Stimulated activated CD4-positive, alpha-beta T cell treated with anti-CD3 and anti-CD28 coated beads, Interleukin-2, amount 100 ng/mL, for 48 hours (primary cell): Measurements from ENCODE around the gene TTC7B.

ENCODE experiments used
- DNase-seq, 2 donors: peaks; one replicate each; pipeline ENCODE4 v3.0.0-alpha.2; 2020

The TTC7B gene

DNA sequence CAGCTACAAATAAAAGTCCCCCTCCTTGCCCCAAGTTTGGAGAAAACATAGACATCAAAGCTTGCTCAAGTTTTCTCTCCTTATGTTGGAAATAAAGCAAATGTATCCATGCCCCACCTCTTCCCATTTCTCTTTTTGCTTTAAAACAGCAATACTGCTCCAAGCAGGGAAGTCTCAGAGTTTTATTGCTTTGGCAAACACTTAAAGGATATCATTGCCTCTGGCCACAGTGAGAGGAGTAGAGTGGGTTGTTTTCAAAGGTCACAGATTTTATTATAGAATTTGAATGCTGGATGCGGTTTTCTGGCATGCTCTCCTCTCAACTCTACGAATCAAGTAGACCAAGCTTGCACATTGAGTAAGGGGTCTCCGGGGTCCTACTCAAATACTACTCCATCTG is 149.7 kb downstream of the TTC7B start:
- no peak for DNase-seq

DNA sequence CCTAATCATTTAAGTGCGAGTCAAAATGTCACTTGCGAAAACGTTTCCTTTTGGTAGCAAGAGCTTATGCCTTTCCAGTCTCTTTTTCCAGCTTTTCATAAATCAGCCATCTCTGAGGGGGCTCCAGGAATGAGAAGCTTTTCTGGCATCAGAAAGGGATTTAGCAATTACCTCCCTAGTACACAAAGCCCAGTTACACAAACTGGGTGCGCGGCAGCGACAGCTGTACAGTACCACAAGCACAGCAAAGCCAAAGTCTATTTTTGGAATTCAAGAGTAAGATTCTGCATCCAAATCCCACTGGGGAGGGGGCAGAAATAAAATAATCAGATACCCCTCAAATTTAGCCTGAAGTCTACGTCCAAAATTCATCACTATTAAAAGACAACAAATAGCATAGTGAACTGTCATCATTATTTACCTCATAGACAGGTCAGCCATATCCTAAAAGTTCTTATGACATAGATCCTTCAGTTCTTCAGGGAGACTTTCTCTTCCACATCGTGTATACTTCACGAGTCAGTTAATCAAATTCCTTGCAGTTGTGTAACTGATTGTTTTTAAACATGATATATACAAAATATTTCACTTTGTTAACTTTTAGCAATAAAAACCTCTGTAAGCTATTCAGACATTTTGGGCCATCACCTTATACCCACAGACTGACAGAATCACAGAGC is 150.8 kb downstream of the TTC7B start:
- no peak for DNase-seq

DNA sequence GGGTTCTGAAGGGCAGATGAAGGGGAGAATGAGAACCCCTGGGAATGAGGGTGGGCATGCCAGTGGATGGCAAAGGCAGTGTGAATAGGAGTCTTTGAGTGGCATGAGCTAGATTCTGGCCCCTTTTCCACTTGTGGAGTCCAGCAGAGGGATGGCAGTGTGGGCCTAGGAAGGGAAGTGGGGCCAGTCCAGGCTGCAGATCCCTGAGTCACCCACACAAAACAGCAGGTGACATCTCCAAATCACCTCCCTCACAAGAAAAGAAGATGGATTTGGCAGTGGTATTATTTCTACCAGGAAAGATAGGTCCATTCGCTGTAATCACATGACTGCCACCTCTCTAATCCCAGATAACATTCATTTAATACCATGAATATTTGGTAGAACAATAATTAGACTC is 151.3 kb downstream of the TTC7B start:
- no peak for DNase-seq

DNA sequence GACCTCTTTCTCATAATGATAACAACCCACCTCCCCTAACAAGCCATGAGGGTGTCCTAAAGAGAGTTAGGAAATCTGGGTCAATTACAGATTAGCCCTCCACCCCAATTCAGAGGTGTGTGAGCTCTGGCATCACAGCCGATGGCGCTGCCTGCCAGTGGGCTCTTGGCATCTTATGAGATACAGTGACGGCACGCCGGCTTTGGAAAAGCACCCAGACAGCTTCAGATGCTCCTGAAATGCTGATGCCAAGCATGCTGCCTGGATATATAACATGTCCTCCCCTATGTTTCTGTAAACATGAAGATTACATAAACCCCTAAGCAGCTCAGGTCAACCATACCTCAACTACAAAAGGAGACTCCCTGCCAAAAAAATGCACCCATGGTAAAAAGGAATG is 152.6 kb downstream of the TTC7B start:
- DNase-seq = no peak

DNA sequence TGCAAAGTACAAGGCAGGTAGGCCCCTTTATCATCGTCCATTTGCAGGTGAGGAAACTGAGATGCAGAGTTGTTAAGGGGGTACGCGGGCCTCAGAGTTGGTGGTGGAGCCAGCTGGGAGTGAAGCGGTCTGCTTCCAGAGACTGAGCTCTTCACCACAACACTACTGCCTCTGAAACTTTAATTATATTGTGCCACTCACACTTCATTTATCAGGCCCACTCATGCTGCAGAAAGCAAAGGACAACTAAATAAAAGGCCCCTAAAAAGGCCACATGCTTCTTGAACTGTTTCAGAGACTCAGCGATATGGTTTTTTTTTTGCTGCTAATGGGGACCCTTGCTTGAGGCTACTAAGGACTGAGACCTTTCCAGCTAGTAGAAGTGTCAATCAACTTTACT is 153.1 kb downstream of the TTC7B start:
- no peak for DNase-seq

DNA sequence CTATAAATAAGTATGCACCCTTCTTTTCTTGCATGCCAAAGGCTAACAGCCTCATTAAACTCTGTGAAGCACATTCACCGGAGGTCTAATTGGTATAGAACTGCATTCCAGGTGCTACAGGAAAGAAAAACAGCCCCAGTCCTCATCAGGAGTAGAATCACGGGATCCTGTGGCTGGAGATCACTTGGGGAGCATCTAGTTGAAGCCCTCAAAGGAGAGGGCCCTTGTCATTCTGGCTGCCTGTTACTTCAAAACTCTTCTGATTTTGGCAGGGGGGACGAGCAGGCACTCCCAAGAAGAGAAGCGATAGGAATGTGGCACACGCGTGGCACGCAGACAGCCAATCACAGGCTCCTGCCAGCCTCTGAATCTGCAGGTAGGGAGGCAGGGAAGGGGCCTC is 154.4 kb downstream of the TTC7B start:
- no peak for DNase-seq

DNA sequence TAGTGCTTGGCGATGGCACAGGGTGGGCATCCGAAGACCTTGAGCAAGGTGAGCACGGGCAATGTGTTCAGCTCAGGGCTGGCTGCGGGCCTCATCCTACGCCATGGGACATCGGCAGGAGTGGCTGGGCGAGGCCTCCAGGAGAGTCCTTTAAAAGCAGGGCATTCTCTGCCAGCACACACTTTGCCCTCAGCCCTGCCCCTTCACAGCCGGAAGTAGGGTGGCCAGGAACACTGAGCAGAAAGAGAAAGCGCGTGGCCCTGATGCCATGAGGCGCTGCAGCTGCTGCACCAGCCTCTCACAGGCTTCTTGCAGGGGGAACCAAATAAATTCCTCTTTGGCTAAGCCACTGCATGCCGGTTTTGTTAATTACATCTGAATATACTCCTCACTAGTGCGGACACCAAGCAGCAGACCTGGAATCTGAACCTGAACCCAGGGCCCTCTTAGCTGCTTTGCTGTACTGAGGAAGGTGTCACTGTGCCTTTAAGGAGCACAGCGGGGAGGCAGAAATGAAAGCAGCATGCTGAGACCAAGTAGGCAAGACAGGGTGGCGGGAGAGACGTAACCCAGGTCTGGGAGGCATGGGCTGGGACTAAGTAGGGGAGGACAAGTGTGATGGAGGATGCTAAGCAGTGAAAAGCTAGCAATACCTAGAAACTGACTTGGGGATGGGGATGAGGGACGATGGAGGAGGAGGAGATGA is 155.2 kb downstream of the TTC7B start:
- no peak for DNase-seq

DNA sequence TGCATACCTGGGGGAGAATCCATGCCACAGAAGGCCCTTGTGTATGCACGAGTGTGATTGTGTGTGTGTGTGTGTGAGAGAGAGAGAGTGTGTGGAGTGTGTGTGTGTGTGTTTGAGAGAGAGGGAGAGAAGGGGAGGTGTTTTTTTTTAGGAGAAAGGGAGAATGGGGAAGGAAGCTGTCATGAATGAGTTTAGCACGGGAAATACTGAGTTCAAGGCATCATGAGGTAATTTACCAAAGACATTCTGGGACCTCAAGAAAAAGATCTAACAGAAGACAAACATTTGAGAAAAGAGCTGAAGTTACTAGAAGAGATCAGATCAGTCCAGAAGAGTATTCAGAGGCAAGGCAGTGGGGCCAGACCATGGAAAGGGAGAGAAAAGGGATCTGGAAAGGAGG is 157.1 kb downstream of the TTC7B start:
- DNase-seq = no peak

DNA sequence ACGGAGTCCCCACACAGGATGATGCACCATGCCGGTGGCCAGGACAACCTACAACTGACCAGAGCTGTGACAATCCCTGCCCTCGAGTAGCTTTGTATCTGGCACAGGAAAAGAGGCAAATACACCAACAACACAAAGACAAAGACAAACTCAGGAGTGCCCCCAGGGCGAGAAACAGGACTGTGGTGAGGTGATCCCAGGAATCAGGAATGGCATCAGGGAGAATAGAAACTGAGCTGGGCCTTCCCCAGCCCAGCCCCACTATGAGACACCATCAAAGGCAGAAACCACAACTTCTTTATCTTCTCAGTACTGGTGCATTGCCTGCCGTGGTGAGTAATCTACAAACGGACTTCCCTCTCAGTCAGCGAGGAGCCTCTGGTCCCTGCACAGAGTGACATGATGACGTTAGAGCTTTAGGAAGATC is 157.7 kb downstream of the TTC7B start:
- DNase-seq = peak in 1 of 2 donors; percentile 5

DNA sequence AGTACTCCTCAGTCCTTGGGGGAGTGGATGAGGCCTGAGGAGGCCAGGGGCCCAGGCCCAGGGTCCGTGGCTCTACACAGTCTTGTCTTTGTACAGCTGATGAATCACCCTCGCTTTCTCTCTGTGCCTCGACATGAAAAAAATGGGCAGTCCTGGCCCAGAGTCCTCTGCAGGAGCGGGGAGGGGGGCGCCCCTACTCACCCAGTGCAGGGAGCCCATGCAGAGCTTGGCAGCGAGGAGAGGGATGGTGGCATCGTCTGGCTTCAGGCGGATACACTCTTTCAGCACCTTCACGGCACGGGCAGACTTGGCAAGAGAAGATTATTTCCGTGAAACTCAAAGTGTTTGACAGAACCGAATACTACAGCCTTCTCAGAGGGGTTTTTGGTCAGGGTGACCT is 159.3 kb downstream of the TTC7B start:
- no peak for DNase-seq

DNA sequence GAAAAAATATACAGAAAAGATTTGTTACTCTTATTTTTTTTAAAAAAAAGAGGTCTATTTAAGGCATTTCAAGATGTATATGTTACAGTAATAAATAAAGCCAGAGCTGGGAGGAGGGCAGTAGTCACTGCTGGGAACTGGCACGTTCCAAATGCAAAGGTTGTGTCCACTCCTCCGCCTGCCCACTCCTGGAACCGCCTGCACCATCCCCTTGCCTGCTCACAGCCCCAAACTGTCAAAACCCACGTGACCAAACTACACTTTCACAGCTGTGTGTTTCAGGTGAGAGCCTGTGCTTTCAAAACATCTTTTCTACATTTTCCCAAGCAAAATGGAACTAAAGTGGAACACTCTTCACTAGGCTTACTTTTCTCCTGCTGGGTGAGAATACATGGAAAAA is 160.4 kb downstream of the TTC7B start:
- DNase-seq = no peak

DNA sequence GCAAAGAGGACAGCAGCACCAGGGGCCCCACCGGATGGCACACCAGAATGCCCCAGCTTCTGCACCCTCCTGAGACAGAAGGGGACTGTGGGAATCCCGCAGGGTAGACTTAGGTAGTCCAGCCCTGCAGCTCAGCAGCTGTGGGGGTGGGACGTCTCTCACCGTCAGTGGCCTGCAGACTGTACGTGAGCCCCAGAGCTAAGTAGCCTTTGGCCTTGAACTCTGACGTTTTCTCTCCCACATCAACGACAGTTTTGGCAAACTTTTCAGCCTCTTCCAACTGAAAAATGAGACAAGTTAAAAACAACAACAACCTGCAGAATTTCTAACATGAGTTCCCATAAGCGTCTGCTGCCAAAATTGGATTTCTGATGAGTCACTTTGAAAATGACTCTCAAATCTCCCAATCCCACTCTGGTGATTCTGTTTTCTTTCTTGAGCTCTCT is 161.4 kb downstream of the TTC7B start:
- no peak for DNase-seq

DNA sequence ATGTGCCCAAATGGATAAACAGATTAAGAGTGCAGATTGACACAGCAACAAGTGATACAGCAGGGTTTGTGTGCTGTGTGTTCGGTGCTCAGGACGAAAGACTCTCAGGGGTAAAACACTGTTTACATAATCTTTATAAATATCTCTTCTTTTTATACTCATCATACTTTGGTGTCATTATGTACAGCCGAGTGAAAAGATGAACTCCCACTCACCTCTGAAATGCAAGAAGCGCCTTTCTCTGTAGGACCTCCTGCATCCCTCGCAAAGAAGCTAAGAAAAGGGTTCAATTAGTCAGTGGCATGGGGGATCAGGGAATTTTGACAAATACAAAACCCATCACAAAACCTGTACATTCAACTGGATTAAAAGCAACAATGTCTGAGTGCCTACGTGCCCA is 163.6 kb downstream of the TTC7B start:
- DNase-seq = no peak

DNA sequence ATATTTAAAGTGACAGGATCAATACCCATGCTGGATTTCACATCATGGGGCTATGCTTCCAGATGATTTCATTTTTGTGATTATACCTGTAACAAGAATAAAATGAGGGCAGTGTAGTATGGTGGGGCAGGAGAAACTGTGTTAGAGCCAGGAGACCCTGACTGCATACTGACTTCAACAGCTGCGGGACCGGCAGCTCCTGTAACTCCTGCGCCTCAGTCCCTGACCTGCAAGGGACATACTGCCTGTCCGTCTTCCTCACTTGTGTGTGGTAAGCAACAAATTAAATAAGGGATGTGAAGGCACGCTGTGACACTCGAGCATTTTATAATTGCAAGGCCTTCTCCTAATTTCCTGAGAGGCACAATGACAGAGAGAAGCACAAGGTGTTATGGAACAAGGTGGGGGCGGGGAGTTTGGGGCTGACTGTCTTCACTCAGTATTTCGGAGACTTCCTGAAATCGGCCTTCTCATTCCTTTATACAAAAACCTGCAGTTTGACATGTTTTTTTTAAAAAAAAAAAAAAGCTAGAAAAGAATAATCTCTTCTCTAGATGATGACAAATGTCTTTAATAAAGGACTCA is 164.2 kb downstream of the TTC7B start:
- DNase-seq = no peak

DNA sequence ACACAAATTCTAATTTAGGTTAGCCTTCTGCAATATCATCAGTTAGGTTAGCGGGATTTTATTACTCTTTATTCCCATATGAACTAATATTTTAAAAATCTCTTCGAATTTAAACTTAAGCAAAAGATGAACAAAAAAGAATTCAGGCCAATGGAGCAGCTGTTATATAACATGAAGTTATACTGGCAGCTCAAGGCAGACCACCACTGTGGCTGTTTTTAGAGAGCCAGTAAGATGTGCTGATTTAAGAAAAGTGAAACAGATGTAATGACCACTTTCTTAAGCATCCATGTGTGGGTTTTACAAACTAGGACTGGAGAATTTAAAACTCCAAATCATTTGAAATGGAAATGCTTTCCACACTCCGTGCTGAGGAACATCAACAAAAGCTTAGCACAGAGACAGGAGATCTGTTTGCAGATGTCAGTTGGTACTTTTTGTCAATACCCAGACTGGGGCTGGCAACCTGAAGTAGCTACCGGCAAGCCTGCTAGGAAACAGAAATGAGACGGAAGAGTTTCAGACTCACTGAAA is 164.9 kb downstream of the TTC7B start:
- DNase-seq = no peak

DNA sequence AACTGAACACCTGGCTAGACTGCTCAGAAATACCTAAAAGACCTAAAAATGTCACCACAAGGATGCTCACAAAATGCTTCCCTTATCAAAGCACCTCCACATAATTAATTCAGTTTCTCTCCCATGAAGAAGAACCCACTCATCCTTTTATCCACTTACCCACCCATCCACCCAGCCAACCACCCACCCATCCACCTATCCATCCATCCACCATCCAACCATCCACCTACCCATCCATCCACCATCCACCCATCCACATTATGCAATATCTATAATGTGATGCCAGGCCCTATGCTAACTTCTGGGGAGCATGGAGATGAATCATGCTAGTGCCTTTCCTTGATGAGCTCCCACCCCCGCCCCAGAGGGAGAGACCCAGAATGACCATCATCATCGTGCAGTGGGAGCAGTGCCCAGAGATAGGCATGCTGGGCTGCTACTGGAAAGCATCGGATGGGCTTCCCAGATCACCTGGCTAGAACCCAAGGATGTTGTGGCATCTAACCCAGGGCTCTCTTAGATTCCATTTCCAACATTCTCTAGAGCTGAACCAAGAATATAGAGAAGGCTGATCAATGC is 166.6 kb downstream of the TTC7B start:
- DNase-seq = no peak

DNA sequence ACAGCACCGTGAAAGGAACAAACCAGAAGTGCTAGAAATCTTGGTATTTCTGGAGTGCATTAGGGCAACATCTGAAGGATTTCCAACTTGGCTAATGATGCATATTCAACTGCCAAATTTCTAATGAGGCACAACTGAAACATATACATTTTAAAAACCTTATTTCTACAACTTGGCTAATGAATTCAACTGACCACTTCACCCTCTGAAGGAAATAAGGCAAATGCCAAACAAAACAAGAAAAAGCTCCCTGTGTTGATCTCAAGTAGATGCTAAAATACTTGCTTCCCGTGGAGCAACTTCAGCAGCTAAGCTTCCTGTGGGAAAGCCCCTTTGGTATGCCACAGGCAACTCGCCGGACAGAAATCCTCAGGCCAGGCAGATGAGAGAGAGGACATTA is 167.1 kb downstream of the TTC7B start:
- no peak for DNase-seq

DNA sequence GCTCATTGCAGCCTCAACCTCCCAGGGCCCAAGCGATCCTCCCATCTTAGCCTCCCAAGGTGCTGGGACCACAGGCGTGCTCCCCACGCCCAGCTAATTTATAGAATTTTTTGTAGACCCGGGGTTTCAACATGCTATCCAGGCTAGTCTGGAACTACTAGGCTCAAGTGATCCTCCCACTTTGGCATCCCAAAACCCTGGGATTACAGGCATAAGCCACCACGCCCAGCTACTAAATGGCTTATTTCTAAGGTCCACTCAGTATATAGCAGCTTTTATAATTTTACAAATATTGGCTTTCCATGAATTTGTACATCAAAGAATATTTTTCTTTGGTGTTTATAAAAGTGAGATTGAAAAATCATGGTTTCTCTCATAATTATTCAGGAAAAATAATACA is 167.8 kb downstream of the TTC7B start:
- DNase-seq = no peak

DNA sequence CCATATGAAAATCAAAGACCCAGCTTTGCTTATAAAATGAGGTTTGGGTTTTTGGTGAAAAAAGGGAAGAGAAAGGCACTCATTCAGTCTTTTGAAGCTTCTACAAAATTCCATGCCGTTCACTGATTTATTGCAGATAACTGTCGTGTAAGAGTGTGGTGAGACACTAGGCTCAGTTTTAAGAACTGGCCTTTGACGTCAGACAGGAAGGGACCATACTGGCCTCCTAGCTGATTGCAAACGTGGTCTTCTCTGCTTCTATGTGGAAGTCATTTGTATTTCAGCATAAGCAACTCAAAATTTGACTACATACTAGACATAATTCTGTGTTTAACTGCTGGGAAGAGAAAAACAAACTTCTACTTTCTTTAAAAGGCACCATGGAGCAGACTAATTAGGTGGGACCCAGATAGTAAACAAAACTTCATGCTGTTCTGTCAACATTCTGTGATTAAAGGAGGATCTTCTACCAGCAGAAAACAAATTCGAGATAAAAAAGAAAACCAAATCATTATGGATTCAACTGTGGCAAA is 168.7 kb downstream of the TTC7B start:
- no peak for DNase-seq

DNA sequence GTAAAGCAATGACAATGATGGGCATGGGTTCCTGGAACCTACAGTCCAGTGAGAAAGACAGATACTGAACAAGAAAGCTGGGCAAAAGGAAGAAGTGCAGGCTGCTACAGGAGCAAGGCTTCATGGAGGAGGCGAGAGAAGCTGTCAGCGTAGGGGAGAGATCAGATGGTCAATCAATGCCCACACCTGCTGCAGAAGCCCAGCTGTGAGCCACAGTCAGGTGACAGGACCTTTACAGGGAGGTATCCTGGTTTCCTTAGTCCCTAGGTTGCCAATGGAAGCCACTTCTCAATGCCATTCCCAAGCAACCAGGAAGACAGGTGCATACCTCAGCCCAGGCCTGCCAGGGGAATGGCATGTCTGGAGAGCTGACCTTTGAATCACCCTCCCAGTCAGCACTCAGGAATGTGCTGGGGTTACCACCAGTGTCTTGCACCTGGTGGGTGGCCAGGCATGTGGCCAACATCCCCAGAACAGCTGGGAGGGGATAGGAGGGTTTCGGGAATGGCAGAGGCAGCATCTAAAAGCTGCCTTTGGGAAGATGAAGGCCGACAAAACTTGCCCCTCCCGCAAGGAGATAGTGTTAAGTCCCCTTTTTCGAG is 170.3 kb downstream of the TTC7B start:
- DNase-seq = no peak

DNA sequence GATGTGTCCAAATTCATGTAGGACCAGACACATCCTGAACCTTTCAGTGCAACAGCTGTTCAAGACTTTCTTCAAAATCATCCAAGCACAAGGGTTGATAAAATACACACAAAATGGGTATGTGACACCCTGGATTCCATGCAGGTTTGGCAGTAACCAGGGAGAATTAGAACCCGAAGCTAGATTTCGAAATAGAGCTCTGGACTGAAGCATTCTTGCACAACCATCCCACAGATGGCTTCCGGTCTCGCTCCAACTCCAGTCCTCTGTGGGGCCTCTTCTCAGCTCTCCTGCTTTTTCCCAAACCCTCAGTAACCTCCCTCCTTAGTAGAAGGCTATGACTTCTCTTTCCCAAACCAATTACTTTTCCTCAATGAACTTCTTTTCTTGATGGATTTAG is 171.3 kb downstream of the TTC7B start:
- no peak for DNase-seq

DNA sequence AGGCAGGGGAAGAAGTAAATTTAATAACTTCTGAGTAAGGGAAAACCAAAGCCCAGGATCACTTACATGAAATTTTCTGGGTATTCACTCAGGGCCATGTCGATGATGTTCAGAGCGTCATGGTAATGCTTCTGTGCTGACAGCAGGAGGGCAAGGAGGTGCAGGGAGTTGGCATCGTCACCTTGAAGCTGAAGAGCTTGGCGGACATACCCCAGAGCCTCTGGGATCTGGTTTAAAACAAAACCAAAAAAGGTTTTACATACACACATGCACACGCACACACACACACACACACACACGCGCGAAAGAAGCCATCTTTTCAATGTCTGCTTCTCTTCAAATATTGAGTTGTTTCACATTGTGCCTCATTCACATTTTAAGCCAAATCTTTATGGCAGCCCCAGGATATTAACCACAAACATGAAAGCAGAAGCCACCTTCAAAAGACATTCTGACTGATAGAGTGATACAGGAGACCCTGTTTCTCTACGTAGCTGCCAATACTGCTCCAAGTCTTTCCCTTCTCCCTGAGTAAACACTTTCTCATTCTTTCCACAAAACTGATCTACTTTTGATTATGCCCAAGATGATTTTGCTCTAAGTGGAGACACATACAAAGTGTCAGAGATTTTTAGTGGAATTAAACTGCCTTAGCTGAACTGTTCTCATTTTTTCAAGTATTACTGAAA is 172.1 kb downstream of the TTC7B start:
- DNase-seq = no peak
